ENCODE results near the gene RNF223.

Gene RNF223

DNA sequence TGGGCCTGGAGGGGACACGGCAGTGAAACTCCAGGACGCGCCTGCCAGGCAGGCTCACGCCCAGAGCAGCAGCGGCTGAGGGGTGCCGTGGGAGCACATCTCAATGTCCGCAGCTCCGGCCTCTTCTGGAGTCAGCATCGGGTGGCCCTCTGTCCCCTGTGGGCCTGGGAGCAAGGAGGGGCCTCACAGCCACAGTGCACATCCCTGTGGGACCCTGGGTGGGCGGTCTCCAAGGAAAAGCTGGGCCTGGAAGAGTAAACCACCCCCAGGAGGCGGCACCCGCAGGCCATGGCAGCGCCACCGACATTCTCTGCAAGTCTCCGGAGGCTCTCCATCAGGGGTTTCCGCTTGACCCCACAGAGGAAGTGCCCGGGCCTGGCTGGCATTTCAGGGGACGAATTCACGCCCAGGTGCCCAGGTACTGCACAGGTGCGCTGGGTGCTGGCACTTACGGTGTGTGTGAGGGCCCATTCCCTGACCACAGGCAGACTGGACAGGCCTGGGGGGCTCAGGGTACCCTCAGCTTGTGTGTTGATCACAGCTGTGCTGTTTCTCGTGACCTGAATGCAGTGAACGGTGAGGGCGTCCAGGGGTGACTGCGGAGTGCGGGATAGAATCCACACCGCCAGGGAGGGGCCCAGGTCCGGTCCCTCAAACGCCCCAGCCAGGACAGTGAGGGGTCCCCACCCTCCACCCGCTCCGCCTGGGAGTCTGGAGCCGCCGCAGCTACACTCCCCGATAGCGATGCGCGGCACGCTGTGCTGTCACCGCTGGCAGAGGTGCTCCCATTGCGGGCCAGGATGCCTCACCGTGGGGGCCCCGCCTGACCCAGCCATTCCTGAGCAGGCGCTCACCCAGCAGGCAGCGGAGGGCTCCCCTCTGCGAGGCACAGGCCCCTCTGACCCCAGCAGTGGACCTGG lies 16.6 kb upstream of the RNF223 start:
- no peak overlapping the region for H3K4me3 ChIP-seq (ENCODE audit: low read depth, low read length)
- no peak for DNase-seq (ENCODE audit: low read depth, low spot score)
- TF ChIP-seq, protein P1, sequence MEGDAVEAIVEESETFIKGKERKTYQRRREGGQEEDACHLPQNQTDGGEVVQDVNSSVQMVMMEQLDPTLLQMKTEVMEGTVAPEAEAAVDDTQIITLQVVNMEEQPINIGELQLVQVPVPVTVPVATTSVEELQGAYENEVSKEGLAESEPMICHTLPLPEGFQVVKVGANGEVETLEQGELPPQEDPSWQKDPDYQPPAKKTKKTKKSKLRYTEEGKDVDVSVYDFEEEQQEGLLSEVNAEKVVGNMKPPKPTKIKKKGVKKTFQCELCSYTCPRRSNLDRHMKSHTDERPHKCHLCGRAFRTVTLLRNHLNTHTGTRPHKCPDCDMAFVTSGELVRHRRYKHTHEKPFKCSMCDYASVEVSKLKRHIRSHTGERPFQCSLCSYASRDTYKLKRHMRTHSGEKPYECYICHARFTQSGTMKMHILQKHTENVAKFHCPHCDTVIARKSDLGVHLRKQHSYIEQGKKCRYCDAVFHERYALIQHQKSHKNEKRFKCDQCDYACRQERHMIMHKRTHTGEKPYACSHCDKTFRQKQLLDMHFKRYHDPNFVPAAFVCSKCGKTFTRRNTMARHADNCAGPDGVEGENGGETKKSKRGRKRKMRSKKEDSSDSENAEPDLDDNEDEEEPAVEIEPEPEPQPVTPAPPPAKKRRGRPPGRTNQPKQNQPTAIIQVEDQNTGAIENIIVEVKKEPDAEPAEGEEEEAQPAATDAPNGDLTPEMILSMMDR (IDR thresholded peaks at IDR 0.05; ENCODE audit: low read depth, low read length) = no peak
- in situ Hi-C loops (cut with HindIII; ENCODE audit: low sequenced_read_pairs) = no loop called here

DNA sequence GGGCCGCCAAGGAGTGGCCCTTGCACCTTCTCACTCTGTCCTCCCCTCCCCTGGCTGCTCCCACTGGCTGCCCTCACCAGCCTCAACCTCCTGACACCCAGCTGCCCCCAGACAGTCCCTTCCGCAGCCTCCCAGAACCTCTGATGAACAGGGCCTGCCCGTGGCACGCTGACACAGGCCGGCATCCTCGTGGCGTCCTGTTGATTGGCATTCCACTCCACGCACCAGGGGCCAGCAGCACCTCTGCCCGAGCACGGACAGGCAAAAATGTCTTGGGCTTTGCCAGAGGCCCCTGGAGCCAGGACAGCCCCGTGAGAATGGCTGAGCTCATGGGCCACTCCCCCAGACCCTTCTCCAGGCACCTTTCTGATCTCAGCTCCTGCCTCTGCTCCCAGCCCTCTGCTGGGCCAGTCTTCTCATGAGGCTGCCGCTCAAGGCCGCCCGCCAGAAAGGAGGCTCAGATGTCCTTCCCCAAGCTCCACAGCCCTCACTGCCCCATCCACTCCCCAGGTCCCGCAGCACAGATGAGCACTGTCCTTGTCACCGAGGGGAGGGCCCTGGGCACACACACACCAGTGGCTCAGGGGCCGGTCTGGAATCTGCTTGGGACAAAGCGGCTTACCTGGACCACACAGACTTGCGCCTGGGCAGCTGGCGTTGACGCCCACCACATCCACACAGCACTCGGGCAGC lies 15.8 kb upstream of the RNF223 start:
- H3K4me3 ChIP-seq (ENCODE audit: low read depth, low read length) = no peak overlapping the region
- in situ Hi-C loops (cut with HindIII; ENCODE audit: low sequenced_read_pairs) = no loop called here
- TF ChIP-seq, protein P1 (IDR thresholded peaks at IDR 0.05; ENCODE audit: low read depth, low read length) = no peak
- DNase-seq (ENCODE audit: low read depth, low spot score) = no peak

DNA sequence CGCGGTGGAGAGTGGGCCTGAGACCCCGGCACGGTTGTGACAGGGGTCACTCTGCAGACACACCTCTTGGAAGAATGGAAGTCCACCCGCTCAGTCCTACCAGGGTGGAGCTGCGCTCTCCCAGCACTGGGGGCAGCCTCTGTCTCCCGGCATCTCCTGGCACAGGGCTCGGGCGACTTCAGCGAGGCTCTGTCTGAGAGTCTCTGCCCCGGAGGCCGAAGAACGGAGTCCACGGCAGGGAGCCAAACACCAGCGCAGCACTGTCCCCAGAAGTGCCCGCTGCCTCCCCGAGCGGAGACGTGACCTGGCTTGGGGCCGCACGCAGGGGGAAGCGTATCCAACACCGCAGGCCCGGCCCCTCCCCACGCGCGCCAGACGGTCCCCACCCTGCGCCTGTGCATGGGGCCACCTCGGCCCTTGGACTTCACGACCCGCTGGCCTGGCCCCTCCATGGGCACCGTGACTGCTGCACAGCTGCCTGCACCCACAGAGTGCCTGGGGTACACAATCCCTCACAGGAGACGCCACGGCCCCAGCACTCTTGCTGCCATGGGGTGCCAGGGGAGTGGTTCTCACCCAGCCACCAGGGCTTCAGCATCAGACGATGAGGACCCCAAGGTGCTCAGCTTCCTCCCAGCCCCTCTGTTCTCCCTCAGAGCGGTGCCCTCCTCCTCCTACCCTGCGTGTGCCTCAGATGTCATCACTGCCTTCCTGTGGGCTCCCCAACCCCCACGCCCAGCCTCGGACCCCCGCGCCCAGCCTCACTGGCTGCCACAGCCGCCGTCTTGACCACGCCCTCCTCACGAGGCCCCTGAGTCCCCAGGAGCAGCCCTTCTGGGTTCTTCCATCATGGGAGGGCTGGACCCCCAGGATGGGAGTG lies 14.9 kb upstream of the RNF223 start:
- no peak overlapping the region for H3K4me3 ChIP-seq (ENCODE audit: low read depth, low read length)
- no peak for DNase-seq (ENCODE audit: low read depth, low spot score)
- in situ Hi-C loops (cut with HindIII; ENCODE audit: low sequenced_read_pairs) = no loop called here
- TF ChIP-seq, protein P1 (IDR thresholded peaks at IDR 0.05; ENCODE audit: low read depth, low read length) = no peak

DNA sequence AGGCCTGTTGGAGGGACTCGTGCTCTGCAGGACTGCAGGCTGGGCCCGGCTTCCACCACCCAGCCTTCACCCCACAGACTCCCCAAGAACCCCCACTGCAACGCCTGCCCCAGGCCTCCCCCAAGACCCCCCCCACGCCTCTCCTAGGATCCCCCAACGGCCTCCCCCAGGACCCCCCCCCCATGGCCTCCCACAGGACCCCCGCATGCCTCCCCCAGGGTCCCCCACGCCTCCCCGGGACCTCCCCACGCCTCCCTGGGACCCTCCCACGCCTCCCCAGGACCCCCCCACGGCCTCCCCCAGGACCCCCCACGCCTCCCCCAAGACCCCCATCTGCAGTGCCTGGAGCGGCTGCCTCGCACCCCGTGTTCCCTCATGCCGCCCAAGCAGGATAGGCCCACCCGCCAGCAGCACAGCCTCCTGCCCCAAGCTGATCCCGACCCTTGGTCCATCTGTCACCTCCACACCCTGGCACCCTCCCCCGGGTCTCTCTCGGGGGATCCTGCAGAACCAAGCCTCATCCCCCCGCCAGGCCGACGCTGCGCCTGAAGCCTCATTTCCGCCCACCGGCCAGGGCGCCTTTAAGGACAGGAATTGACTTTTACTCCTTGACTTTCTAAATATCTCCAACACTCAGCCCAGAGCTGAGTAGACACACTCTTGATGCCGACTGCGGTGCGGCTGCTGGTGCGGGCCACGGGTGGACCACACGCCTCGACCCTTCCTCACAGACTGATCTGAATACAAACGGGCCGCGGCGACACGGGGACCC lies 14.1 kb upstream of the RNF223 start:
- TF ChIP-seq, protein P1 (IDR thresholded peaks at IDR 0.05; ENCODE audit: low read depth, low read length) = no peak
- in situ Hi-C loops (cut with HindIII; ENCODE audit: low sequenced_read_pairs) = no loop called here
- no peak for DNase-seq (ENCODE audit: low read depth, low spot score)
- H3K4me3 ChIP-seq (ENCODE audit: low read depth, low read length) = no peak overlapping the region

DNA sequence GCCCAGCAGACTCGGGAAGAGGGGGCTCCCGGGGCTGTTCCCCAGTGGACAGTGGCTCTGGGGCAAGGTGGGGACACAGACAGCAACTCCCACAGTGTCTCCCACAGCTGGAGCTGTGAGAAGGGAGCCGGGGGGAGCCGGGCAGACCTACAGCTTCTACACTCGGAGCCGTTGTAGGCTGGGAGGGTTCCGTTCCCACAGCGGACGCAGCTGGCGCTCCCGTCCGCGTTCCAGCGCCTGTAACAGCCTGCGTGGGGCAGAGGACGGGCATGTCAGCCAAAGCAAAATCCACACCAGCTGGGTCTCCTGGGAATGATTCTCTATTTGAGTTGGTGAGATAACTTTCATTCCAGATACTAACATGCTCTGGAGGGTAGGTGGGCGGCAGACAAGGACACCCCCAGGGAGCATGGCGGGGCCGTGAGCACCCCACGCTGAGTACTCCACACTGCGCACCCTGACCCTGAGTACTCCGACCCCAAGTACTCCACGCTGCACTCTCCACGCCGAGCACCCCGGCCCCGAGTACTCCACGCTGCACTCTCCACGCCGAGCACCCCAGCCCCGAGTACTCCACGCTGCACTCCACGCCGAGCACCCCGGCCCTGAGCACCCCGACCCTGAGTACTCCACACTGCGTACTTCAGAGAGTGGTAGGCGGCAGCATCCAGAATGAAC lies 13.4 kb upstream of the RNF223 start:
- H3K4me3 ChIP-seq (ENCODE audit: low read depth, low read length) = no peak overlapping the region
- in situ Hi-C loops (cut with HindIII; ENCODE audit: low sequenced_read_pairs) = no loop called here
- TF ChIP-seq, protein P1 (IDR thresholded peaks at IDR 0.05; ENCODE audit: low read depth, low read length) = no peak
- no peak for DNase-seq (ENCODE audit: low read depth, low spot score)
